Stimulated activated CD8-positive, alpha-beta memory T cell treated with anti-CD3 and anti-CD28 coated beads, Interleukin-15, amount 100 ng/mL, for 48 hours (primary cell): ENCODE measurements around the gene RRP36.
"Not testable (repeated sequence)": the region's sequence is repeated elsewhere in the genome, so short reads cannot be mapped to it uniquely, and the experiment has no call there.

Source experiments
- DNase-seq, 2 donors: peaks; one replicate each; pipeline ENCODE4 v3.0.0-alpha.2; 2020; ENCODE audit warnings: low read depth in 2 of 2

The RRP36 gene

DNA sequence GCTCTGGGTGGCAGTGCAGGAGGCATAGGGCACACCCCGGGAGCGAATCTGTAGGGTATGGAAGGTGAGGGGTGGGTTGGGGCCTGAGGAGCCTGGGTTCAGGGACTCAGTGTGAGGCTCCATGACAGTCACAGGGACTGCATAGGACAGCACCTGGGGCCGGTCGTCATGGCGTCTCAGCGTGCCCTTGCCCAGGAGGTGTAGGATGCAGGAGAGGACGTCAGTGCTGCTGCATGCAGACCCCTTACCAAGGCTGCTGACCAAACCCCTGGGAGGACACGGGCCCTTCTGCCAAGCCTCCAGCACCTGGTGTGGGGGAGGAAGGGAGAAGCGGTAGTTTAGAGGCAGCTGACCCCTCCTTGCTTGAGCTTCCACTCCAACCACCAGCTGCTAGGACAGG is 16.3 kb downstream of the RRP36 start:
- DNase-seq = no peak

DNA sequence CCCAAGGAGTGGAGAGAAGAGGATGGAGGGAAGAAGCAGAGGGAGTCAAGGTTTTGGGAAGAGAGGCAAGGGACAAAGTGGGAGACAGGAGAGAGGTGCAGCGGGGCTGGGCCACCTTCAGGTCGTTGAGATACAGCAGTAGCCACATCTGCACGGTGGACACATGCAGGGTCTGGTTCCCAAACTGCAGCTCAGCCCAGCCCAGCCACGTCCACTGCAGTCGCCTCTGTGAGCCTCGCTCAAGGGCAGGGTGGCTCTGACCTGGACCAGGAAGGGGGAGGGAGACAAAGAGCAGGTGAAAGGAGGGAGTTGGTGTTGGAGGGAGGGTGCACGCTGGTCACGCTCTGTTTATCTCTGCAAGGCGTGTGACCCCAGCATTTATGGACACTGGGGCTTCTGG is 17.3 kb downstream of the RRP36 start:
- no peak for DNase-seq

GRCh38 chr6:43040542-43041257 is 19.3 kb downstream of the RRP36 start:
- DNase-seq = no peak

DNA sequence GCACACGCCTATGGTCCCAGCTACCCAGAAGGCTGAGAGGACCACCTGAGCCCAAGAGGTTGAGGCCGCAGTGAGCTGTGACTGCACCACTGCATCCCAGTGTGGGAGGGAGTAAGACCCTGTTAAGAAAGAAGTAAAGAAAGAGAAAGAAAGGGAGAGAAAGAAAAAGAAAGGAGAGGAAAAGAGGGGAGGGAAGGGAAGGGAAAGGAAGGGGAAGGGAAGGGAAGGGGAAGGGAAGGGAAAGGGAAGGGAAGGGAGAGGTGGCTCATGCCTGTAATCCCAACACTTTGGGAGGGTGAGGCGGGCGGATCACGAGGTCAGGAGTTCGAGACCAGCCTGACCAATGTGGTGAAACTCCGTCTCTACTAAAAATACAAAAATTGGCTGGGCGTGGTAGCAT is 20.1 kb downstream of the RRP36 start:
- not testable (repeated sequence) for DNase-seq

DNA sequence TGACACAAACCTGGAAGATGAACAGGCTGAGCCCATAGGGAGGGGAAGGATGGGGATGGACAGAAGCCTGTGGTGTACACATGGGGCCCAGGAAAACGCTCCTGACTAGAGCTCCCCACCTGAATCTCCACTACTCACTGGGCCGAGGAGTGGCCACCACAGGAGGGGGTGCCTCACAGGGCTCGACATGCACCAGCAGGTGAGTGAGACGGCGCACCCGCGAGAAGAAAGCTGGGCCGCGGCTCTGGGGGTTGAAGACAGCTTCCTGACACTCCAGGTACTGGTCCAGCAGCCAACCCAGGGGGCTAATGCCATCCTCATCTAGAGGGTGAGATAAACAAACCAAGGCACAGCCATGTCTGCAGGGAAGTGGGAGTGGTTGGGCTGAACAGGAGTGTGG is 21.9 kb downstream of the RRP36 start:
- DNase-seq = no peak

DNA sequence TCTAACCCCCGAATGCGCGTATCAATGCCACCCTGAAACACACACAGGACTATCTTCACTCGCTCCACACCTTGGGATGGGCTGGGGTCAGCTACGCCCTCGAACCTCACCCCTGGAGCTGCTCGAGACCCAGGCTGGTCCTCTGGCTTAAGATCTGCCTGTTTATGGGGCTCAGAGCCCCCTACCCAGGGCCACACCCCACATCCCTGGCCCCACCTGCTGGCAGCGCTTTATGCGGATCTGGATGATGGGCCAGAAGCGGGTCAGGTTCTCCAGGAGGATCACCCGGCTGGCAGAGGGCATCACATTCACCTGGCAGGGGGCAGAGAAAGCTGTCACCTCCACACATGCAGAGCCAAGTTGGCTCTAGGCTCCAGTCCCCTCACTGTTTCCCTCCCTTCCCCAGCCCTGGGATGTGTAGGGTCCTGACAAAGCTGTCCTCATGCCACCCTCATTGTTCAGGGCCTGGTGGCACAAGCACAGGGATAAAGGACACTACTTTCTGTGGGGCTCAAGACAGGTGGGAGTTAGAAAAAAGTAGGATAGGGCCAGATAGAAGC is 24.0 kb downstream of the RRP36 start:
- no peak for DNase-seq

DNA sequence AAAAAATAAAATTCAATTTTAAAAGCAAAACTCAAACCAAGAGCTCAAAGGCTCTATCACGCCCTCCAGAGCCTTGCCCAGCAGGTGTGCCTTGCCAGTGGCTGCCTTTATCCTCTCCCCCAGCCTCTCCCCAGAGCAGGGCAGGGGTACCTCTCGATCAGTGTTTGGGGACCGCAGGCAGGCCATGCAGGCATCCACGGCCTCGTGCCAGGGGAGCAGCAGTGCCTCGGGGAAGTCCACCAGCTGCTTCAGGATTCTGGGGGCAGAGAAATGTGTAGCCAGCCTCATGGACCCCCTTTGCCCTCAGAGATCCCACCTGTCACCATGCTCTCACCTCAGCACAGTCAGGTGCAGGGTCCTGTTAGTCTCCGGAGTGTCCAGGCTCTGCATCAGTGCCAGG is 26.6 kb downstream of the RRP36 start:
- no peak for DNase-seq

DNA sequence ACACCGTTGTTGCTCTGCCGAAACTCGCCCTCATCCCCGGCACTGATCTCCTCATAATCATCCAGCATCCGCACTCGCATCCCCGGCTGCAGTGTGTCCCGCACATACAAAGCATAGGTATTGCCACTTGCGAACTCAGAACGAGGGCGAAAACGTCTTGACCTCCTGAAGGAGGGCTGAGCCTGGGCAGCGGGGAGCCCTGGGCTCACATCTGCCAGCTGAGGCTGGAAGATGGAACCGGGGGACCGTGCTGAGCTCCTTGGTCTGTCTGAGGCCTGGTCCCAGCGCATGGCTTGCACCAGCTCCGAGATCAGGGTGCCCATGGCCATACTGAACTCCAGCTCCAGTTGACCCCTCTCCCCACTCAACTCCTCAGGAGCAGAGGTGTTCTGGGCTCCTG is 29.6 kb downstream of the RRP36 start:
- DNase-seq = no peak

- DNase-seq = no peak
Observed at GRCh38 chr6:43052225-43052841, 30.9 kb downstream of the RRP36 start.

DNA sequence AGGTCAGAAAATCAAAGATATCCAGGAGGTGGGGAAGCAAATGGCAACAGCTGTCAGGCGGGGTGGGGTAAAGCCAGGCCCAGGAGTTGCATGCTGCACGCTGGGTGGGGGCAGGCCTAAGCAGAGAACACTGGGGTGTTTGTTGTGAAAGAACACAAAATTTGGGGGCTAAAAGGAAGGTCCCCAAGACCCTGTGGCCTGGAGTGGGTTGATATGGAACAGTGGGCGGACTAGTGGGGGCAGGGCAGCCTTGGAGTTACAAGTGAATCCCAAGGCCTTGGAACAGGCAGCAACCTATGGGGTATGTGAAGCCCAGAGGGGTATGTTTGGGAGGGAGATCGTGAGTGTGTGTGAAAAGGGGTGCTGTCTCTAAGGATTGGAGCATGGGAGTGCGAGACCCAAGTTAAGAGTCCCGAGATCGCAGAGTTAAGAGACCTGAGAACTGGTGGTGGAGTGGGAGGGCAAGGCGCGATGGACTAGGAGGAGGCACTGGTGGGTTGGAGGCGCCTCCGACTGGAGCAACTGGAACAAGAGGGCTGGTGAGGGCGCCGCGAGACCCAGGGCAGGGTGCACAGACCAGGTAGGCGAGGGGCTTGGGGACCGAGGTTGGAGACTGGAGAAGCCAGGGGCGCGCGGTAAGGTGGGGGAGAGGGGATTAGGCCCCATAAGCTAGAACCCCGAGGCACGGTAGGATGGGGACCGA is 31.6 kb downstream of the RRP36 start:
- DNase-seq = no peak

DNA sequence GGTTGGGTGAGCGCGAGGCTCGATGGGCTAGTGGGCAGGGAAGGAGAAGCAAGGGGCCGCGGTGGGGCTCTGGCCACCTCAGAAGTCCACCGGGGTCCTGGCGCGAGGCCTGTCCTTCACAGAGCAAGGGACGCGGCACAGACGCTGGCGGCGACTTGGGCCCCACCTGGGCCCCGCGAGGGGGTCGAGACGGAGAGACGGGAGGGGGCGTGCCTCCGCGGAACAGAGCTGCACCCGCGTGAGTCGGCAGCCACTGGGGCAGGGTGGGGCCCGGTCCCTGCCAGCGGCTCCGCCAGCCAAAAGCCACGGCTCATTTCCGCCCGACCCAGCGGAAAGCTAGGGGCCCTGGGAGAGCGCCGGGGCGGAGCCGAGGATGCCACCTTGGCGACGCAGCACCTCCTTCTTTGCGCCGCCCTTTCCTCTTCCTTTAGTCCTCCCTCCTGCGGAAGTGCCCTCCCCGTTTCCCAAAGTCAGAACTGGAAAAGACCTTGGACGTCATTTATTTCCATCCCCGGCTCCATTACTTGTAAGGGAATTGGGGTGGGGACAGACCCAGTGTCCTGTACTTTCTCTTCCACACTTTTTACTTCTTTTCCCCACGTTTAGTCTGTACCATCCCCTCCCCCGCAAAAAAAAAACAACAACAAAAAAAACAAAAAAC is 32.3 kb downstream of the RRP36 start, which contains the start of gene CUL7:
CUL7 (minus strand) TSS at position 307 of the 661 bp plus-strand sequence. CDS start 1,063 bp downstream, outside the sequence.
- peak; percentile 89 to 91 for DNase-seq

DNA sequence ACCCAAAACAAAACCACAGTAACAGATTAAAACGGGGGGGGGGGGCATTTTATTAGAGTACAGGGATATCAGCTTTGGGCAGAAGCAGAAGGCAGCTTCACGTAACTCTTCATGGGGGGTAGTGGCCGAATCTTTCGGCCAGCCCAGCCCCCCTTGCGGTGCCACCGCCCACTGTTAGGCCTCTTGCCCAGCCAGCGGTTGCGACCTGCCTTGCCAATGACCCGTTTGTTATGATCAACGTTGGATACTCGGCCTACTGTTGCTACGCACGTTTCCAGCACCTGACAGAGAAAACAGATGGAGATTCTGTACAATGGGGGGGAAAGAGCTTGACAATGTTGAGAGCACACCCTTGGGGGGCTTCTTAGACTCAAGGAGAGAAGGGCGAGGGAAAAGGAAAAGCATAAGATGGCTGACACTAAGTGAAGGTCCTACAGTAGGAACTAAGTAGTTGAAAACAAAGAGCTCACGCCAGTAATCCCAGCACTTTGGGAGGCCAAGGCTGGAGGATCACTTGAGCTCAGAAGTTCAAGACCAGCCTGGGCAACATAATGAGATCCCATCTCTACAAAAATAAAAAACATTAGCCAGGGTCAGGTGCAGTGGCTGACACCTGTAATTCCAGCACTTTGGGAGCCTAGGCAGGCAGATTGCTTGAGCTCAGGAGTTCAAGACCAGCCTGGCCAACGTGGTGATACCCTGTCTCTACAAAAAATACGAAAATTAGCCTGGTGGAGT is 33.0 kb downstream of the RRP36 start:
- no peak for DNase-seq

GRCh38 chr6:43055966-43056365 is 34.5 kb downstream of the RRP36 start:
- no peak for DNase-seq

- DNase-seq = no peak
Observed at GRCh38 chr6:43058531-43058930, 37.1 kb downstream of the RRP36 start.

- DNase-seq = peak; percentile 95 to 96
Observed at GRCh38 chr6:43059168-43060033, 38.0 kb downstream of the RRP36 start, which contains the start of the genes KLC4 and MRPL2. Gene KLC4, plus strand, starts transcription at chr6:43059631. Its CDS starts 1,705 bp downstream, at chr6:43061336. Gene MRPL2, minus strand, starts transcription at chr6:43059434. Its CDS starts 53 bp downstream, at chr6:43059381.

DNA sequence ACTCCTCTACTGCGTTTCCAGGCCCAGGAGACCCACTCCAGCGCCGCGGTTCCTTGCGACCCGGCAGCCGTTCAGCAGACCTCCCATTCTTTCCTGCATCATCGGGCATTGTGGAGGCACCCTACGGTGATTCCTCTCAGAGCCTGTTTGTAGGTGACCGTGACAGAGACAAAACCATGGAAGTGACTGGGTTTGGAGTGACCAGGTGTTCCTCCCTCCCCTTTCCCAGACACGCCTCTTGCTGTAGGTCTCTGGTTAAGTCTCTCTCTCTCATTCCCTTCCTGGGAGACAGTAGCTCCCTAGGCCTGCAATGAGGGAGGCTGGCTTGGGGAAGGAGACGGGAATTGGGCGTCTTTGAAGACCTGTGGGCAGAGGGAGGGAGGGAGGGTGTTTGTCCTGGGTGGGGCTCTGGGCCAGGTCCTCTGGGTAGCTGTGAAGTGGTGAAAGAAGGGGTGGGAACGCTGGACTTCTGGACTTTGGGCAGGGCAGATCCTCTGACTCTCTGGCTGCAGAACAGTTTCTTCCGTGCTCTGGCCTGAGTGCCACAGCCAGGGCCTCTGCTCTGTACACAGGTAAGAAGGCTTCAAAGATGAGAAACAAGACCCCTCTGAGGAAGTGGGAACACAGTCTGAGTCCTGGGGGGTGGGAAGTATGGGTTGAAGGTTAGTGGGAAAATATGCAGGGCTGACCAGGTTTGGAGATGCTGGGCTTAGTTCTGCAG is 38.8 kb downstream of the RRP36 start:
- no peak for DNase-seq

DNA sequence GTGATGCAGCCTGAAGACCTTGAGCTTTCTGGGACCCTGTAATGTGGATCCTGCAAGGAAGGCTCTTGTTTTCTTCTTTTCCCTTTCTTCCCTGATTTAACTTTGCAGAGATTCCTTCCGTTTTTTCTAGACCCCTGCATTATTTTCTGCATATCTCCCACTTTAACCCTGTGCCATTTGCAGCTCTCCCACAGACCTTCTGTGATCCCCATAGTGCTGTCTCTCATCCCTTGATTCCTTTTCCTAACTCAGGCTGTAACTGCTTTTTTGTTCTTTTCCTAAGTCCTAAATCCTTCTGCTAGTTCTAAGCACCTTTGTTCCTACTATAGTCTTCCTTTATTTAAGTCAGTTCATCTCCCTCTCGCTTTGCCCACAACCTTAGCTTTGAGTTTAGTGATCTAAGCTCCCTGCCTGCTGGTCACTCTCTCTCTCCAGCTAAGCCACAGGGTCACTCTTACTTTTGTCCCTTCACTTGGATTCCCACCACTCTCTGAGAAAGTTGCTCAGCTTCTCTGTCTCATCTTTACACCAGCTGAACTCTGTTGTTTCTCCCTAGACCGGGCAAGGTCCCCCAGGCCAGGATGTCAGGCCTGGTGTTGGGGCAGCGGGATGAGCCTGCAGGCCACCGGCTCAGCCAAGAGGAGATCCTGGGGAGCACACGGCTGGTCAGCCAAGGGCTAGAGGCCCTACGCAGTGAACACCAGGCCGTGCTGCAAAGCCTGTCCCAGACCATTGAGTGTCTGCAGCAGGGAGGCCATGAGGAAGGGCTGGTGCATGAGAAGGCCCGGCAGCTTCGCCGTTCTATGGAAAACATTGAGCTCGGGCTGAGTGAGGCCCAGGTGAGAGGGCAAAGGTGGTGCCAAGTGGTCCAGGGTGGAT is 39.6 kb downstream of the RRP36 start:
- DNase-seq = no peak

DNA sequence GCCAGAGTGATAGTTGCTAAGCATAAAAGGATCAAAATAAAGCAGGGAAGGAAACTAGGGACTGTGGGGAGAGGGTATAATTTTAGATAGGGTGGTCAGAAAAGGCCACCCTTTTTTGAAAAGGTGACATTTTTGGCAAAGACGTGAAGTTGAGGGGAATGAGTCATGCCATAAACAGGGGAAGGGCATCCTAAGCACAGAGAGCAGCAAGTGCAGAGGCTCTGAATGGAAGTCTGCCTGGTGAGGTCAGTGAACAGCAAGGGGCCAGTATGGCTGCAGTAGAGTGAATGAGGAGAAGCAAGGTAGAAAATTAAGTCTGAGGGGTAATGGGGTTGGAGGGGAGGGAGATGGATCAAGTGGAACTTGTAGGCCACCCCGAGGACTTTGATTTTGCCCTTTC is 40.4 kb downstream of the RRP36 start:
- no peak for DNase-seq
